HCT116 (cell line): ENCODE results near the gene CREG1. TPM values are rescaled to one million over a fixed set of nuclear protein-coding genes. Genes with fewer than 3 reads are reported as not detected.

Source experiments
- ATAC-seq: fragments of 200-7000 bp; cut with Tn5 transposase; 2 replicates; pipeline ENCODE4 v1.9.1; 2020; ENCODE audit warnings: mild to moderate bottlenecking, moderate library complexity
- BruUV-seq: library from RNA; stranded (reverse); fragments of 400-500 nt; replicated peaks from 2 replicates; lab custom pipeline; 2021; lab: Mats Ljungman, UMichigan
- CTCF ChIA-PET: fragments of 300-600 bp; sonication (Branson Sonifier 250); formaldehyde crosslinking; loops from one replicate; lab custom pipeline; 2021; ENCODE audit warnings: antibody characterized with exemption; lab: Charles Lee
- POLR2A ChIA-PET: fragments of 300-600, 350-600 bp; sonication (Branson Sonifier 250); formaldehyde crosslinking; loops from one replicate; lab custom pipeline; 2021; ENCODE audit warnings: antibody characterized with exemption; lab: Charles Lee
- RAD21 ChIA-PET, 2 experiments: fragments of 300-600 bp; sonication (Branson Sonifier 250); formaldehyde crosslinking; loops; one replicate each; lab custom pipeline; 2023; ENCODE audit warnings: low total read pairs in 2 of 2; ENCODE audit not compliant: uncharacterized antibody in 2 of 2, unreplicated experiment in 2 of 2, low non-redundant PET in 1 of 2; lab: Charles Lee
- DNase-seq: peaks from one replicate; pipeline ENCODE4 v3.0.0-alpha.2; 2010; ENCODE audit warnings: low read depth, low spot score
- H2AFZ ChIP-seq: fragments of 200-600 bp; shearing (Covaris generic), sonication (generic); 2 replicates; pipeline ENCODE4 v1.6.1; 2017; ENCODE audit warnings: low read depth, mixed run types, mixed read lengths, antibody characterized with exemption, low read length; ENCODE audit not compliant: poor library complexity, severe bottlenecking
- H3K27ac ChIP-seq: 2 replicates; pipeline ENCODE4 v1.5.1; 2012; ENCODE audit warnings: low read depth, low read length
- H3K27me3 ChIP-seq: fragments of 200-600 bp; sonication (generic); 2 replicates; pipeline ENCODE4 v1.6.1; 2016; ENCODE audit warnings: mixed run types, low read length, mixed read lengths; ENCODE audit not compliant: insufficient read depth
- H3K36me3 ChIP-seq, 2 experiments: fragments of 200-500 bp in 1 of 2; fragments of 200-600 bp in 1 of 2; sonication (Bioruptor generic) in 1 of 2; sonication (generic) in 1 of 2; 2 replicates each; pipeline versions ENCODE4 v1.5.1 to v1.6.1; 2014 to 2016; ENCODE audit warnings: low read length in 2 of 2, inconsistent platforms in 1 of 2, mixed read lengths in 1 of 2, mixed run types in 1 of 2; ENCODE audit not compliant: insufficient read depth in 2 of 2, control insufficient read depth in 1 of 2
- H3K4me1 ChIP-seq, 2 experiments: fragments of 200-600 bp in 1 of 2; sonication (generic) in 1 of 2; 2 replicates each; pipeline versions ENCODE4 v1.5.1 to v1.6.1; 2012 to 2017; ENCODE audit warnings: low read length in 2 of 2, inconsistent platforms in 1 of 2, mild to moderate bottlenecking in 1 of 2, mixed read lengths in 1 of 2, mixed run types in 1 of 2, moderate library complexity in 1 of 2; ENCODE audit not compliant: insufficient read depth in 2 of 2, control insufficient read depth in 1 of 2
- H3K4me2 ChIP-seq: fragments of 200-600 bp; sonication (generic); 2 replicates; pipeline ENCODE4 v1.6.1; 2017; ENCODE audit warnings: mixed run types, low read length, mixed read lengths
- H3K4me3 ChIP-seq, 2 experiments: fragments of 200-600 bp in 1 of 2; sonication (generic) in 1 of 2; replicated peaks in 1 of 2; 2 replicates each; pipeline ENCODE4 v1.5.1; 2011 to 2016; ENCODE audit warnings: low read length in 2 of 2, control low read depth in 1 of 2, low read depth in 1 of 2, mild to moderate bottlenecking in 1 of 2, mixed read lengths in 1 of 2, mixed run types in 1 of 2
- H3K79me2 ChIP-seq: fragments of 200-600 bp; sonication (generic); 2 replicates; pipeline ENCODE4 v1.6.1; 2017; ENCODE audit warnings: mild to moderate bottlenecking, mixed run types, low read length, moderate library complexity, mixed read lengths; ENCODE audit not compliant: insufficient read depth
- H3K9ac ChIP-seq: fragments of 200-600 bp; sonication (generic); 2 replicates; pipeline ENCODE4 v1.6.1; 2016; ENCODE audit warnings: low read length, mixed read lengths
- H3K9me2 ChIP-seq: fragments of 200-600 bp; sonication (generic), shearing (Covaris generic); 2 replicates; pipeline ENCODE4 v1.6.1; 2017; ENCODE audit warnings: mixed run types, mild to moderate bottlenecking, moderate library complexity; ENCODE audit not compliant: insufficient read depth
- H3K9me3 ChIP-seq, 2 experiments: fragments of 200-500 bp in 1 of 2; fragments of 200-600 bp in 1 of 2; sonication (Bioruptor generic) in 1 of 2; sonication (generic) in 1 of 2; 2 replicates each; pipeline ENCODE4 v1.6.1; 2014 to 2017; ENCODE audit warnings: low read length in 2 of 2, mixed read lengths in 2 of 2, inconsistent platforms in 1 of 2, low read depth in 1 of 2, mild to moderate bottlenecking in 1 of 2, mixed run types in 1 of 2, moderate library complexity in 1 of 2; ENCODE audit not compliant: control insufficient read depth in 1 of 2, insufficient read depth in 1 of 2
- H4K20me1 ChIP-seq: fragments of 200-600 bp; sonication (generic), shearing (Covaris generic); 2 replicates; pipeline ENCODE4 v1.6.1; 2017; ENCODE audit warnings: mixed run types, mild to moderate bottlenecking, moderate library complexity; ENCODE audit not compliant: insufficient read depth
- EGR1 ChIP-seq: IDR thresholded peaks from 2 replicates; pipeline ENCODE4 v1.6.1; 2012; ENCODE audit warnings: low read depth
- EZH2 ChIP-seq: fragments of 200-600 bp; sonication (generic); IDR thresholded peaks from 2 replicates; pipeline ENCODE4 v1.6.1; 2017; ENCODE audit warnings: antibody characterized with exemption, mixed run types
- EZH2phosphoT487 ChIP-seq: fragments of 200-600 bp; IDR thresholded peaks from 2 replicates; pipeline ENCODE4 v1.6.1; 2018; ENCODE audit warnings: antibody characterized with exemption, borderline replicate concordance
- POLR2A ChIP-seq: IDR thresholded peaks from 2 replicates; pipeline ENCODE4 v1.7.0; 2011; ENCODE audit warnings: borderline replicate concordance; ENCODE audit not compliant: insufficient read depth, insufficient read length; ENCODE audit errors: extremely low read depth
- POLR2AphosphoS5 ChIP-seq: IDR thresholded peaks from 2 replicates; pipeline ENCODE4 v1.6.1; 2011; ENCODE audit warnings: mild to moderate bottlenecking, low read depth, low read length, moderate library complexity
- SP1 ChIP-seq: IDR thresholded peaks from 2 replicates; pipeline ENCODE4 v1.6.1; 2012; ENCODE audit warnings: low read depth
- YY1 ChIP-seq: IDR thresholded peaks from 2 replicates; pipeline ENCODE4 v1.6.1; 2011; ENCODE audit warnings: low read length, low read depth, moderate library complexity, mild to moderate bottlenecking; ENCODE audit not compliant: insufficient replicate concordance; ENCODE audit errors: extremely low read depth
- intact Hi-C: fragments of 100-400 bp; cut with micrococcal nuclease; formaldehyde crosslinking; loops from 2 replicates; pipeline ENCODE4 v1.10.0; 2022
- total RNA-seq: library from RNA; stranded (reverse); gene quantifications from one replicate; pipeline ENCODE4 v1.2.1, GENCODE V29; 2021; ENCODE audit not compliant: unreplicated experiment
- TF ChIP-seq, protein P1 (sequence below): IDR thresholded peaks from 2 replicates; pipeline ENCODE4 v1.6.1; 2011; ENCODE audit warnings: mild to moderate bottlenecking, low read length, moderate library complexity; ENCODE audit not compliant: insufficient replicate concordance; ENCODE audit errors: extremely low read depth
- TF ChIP-seq, protein P2 (sequence below): IDR thresholded peaks from 2 replicates; pipeline ENCODE4 v1.6.1; 2012
- TF ChIP-seq, protein P3 (sequence below), 3 experiments: fragments of 200-600 bp in 1 of 3; sonication (generic) in 1 of 3; IDR thresholded peaks in 2 of 3; conservative IDR thresholded peaks in 1 of 3; 2 replicates each; pipeline ENCODE4 v1.5.1; 2012 to 2017; ENCODE audit warnings: low read depth in 2 of 3, low read length in 2 of 3, antibody characterized with exemption in 1 of 3, borderline replicate concordance in 1 of 3, control low read depth in 1 of 3, mild to moderate bottlenecking in 1 of 3, mixed read lengths in 1 of 3, mixed run types in 1 of 3, moderate library complexity in 1 of 3; ENCODE audit not compliant: insufficient read depth in 1 of 3

The CREG1 gene
- total RNA-seq, 1 experiment from 2014 or later = 55.7 TPM

DNA sequence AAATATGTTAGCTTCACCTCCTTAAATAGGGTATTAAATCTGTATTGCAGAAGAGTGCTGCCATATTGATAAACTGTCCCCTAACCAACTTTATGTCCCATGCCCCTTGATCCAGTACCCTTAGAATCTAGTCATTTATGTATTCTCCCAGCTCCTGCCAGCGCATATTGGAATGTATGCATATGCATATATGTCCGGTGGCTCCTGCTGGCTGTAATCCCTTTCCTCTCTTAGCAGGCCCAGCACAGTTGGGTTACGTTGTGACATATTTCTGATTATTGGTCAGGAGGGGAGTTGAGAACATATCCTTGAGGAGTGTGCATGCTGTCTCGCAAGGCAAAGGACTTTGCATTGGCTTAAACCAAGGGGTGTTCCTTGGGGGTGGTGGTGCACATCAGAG, 29.2 kb upstream of the CREG1 start (continued):
- TF ChIP-seq, protein P1, sequence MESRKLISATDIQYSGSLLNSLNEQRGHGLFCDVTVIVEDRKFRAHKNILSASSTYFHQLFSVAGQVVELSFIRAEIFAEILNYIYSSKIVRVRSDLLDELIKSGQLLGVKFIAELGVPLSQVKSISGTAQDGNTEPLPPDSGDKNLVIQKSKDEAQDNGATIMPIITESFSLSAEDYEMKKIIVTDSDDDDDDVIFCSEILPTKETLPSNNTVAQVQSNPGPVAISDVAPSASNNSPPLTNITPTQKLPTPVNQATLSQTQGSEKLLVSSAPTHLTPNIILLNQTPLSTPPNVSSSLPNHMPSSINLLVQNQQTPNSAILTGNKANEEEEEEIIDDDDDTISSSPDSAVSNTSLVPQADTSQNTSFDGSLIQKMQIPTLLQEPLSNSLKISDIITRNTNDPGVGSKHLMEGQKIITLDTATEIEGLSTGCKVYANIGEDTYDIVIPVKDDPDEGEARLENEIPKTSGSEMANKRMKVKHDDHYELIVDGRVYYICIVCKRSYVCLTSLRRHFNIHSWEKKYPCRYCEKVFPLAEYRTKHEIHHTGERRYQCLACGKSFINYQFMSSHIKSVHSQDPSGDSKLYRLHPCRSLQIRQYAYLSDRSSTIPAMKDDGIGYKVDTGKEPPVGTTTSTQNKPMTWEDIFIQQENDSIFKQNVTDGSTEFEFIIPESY = no peak
- TF ChIP-seq SP1 = no peak
- TF ChIP-seq, all 23 proteins: peak for 0

DNA sequence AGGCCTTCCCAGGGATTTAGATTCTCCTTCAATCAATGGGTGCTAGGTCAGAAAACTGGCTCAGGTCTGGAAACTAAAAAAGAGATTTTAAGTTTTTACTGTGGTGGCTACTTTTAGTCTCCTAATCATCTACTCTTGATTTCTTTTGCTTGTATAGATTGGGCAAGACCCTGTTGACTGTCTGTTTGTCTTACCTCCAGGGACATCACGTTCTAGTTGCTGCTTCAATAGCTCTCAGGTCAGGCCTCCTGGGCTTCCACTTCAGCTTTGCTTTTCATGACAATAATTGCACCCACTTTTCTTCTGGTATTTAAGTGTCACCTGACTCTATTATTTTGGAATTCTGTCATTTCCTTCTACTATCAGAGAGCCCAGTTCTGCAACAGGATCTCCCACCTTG, 28.5 kb upstream of the CREG1 start:
- Histone ChIP-seq H3K36me3 (no peaks in the 10 kb centered on the region), H3K9ac (no peak overlapping the region), H3K4me3 (no peak overlapping the region), H3K9me2 (no peaks in the 10 kb centered on the region), H3K27ac (no peak overlapping the region), H3K9me3 (no peaks in the 10 kb centered on the region), H3K27me3 (no peaks in the 10 kb centered on the region), H4K20me1 (no peaks in the 10 kb centered on the region), H2AFZ (no peak overlapping the region), H3K4me2 (no peak overlapping the region), H3K79me2 (no peaks in the 10 kb centered on the region), H3K4me1 (no peaks in the 10 kb centered on the region)
- DNase-seq = no peak
- no TSS peak for BruUV-seq
- ChIA-PET POLR2A (no interaction called here), CTCF (no interaction called here), RAD21 (no interaction called here)
- ATAC-seq = no peak
- TF ChIP-seq EZH2 (no peak), EZH2phosphoT487 (no peak), EGR1 (no peak), POLR2AphosphoS5 (no peak), POLR2A (no peak), YY1 (no peak), SP1 (no peak)
- TF ChIP-seq, protein P2, sequence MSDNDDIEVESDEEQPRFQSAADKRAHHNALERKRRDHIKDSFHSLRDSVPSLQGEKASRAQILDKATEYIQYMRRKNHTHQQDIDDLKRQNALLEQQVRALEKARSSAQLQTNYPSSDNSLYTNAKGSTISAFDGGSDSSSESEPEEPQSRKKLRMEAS = no peak
- TF ChIP-seq, protein P3, sequence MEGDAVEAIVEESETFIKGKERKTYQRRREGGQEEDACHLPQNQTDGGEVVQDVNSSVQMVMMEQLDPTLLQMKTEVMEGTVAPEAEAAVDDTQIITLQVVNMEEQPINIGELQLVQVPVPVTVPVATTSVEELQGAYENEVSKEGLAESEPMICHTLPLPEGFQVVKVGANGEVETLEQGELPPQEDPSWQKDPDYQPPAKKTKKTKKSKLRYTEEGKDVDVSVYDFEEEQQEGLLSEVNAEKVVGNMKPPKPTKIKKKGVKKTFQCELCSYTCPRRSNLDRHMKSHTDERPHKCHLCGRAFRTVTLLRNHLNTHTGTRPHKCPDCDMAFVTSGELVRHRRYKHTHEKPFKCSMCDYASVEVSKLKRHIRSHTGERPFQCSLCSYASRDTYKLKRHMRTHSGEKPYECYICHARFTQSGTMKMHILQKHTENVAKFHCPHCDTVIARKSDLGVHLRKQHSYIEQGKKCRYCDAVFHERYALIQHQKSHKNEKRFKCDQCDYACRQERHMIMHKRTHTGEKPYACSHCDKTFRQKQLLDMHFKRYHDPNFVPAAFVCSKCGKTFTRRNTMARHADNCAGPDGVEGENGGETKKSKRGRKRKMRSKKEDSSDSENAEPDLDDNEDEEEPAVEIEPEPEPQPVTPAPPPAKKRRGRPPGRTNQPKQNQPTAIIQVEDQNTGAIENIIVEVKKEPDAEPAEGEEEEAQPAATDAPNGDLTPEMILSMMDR (IDR thresholded peaks at IDR 0.05 in 2 of 3, conservative IDR thresholded peaks at IDR 0.05 in 1 of 3; ENCODE audit: borderline replicate concordance in 1 of 3, insufficient read depth in 1 of 3, low read depth in 2 of 3, low read length in 2 of 3) = no peak
- intact Hi-C loops = no loop called here
